Parathyroid adenoma (tissue), 2 donors: ENCODE measurements around the gene POU2F3.

Source experiments
- H2AFZ ChIP-seq: fragments of 300-600 bp; sonication (generic); one replicate; pipeline ENCODE4 v1.7.0; 2017; ENCODE audit warnings: antibody characterized with exemption, mild to moderate bottlenecking
- H3K27ac ChIP-seq: fragments of 300-600 bp; sonication (generic); one replicate; pipeline ENCODE4 v1.7.0; 2017
- H3K27me3 ChIP-seq: fragments of 300-600 bp; sonication (generic); one replicate; pipeline ENCODE4 v1.7.0; 2017; ENCODE audit warnings: low read length; ENCODE audit not compliant: control insufficient read depth, insufficient read depth
- H3K36me3 ChIP-seq: fragments of 300-600 bp; sonication (generic); one replicate; pipeline ENCODE4 v1.7.0; 2017; ENCODE audit warnings: low read length; ENCODE audit not compliant: control insufficient read depth, insufficient read depth
- H3K4me1 ChIP-seq: fragments of 300-600 bp; sonication (generic); one replicate; pipeline ENCODE4 v1.7.0; 2017; ENCODE audit warnings: control low read depth
- H3K4me2 ChIP-seq: fragments of 300-600 bp; sonication (generic); one replicate; pipeline ENCODE4 v1.7.0; 2017; ENCODE audit warnings: low read length
- H3K4me3 ChIP-seq: fragments of 300-600 bp; sonication (generic); one replicate; pipeline ENCODE4 v1.7.0; 2017; ENCODE audit warnings: low read depth, low read length
- H3K79me2 ChIP-seq: fragments of 300-600 bp; sonication (generic); one replicate; pipeline ENCODE4 v1.7.0; 2017; ENCODE audit warnings: control low read depth
- H3K9ac ChIP-seq: fragments of 300-600 bp; sonication (generic); one replicate; pipeline ENCODE4 v1.7.0; 2017; ENCODE audit warnings: mild to moderate bottlenecking
- H3K9me3 ChIP-seq: fragments of 300-600 bp; sonication (generic); one replicate; pipeline ENCODE4 v1.7.0; 2017; ENCODE audit warnings: low read length; ENCODE audit not compliant: control insufficient read depth
- TF ChIP-seq, protein P1 (sequence below): fragments of 300-600 bp; sonication (generic); IDR thresholded peaks from one replicate; pipeline ENCODE4 v1.7.0; 2017; ENCODE audit warnings: antibody characterized with exemption, mild to moderate bottlenecking
- donor health status: primary hyperparathyroidism.

The POU2F3 gene

DNA sequence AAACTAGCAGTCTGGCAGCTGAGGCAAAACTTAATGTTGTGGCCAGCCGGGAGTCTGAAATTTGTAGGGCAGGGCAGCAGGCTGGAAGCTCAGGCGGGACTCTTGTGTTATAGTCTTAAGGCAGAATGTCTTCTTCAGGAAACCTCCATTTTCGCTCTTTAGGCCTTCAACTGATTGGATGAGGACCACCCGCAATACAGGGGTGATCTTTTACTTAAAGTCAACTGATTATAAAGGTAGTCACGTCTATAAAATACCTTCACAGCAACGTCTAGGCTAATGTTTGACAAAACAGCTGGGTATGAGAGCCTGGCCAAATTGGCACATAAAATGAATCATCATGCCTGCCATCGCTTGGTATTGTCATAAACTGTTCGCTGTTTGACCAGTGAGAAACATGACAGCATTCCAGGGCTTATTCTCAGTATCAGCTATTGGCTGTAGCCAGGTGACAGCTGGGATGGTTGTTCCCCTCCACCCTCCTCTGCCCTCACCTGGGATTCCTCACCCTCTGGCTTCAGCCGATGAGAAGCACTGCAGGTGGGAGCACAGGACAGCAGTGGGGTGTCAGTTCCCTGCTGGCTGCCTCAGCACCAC is 6.6 kb upstream of the POU2F3 start:
- H3K4me1 ChIP-seq: peaks cover 14% of the 10 kb centered on the region

DNA sequence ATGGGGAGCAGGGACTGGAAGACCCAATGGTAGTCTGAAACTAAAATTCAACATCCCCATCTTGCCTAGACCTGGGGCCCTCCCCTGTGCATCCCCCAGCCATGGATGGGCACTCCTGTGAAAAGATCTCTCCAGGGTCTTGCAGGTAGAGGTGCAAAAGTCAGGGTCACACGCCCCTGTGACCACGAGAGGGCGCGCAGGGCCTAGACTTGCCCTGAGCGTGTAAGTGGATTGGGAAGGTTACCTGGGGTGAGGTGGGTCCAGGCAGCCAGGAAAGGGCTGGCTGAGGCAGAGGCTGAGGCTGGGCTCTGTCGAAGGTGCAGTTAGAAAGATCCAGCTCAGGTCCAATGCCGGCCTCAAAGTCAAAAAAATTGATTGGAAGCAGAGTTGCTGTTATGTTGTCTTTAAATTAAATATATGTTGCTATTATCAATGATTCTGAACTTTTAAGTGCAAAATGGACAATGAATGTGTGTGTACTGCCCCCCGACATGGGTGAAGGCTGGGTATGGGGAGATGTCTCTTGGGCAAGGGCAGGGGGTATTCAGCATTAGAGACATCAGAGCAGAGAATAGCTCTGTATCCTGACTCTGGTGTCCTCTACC is 4.8 kb upstream of the POU2F3 start:
- Histone ChIP-seq H3K79me2 (no peaks in the 10 kb centered on the region), H3K27ac (peak overlapping the region; percentile 11), H3K36me3 (no peaks in the 10 kb centered on the region), H3K4me2 (no peak overlapping the region), H3K9ac (no peak overlapping the region), H3K9me3 (no peaks in the 10 kb centered on the region), H3K4me3 (no peak overlapping the region), H2AFZ (no peak overlapping the region), H3K27me3 (no peaks in the 10 kb centered on the region), H3K4me1 (peaks cover 14% of the 10 kb centered on the region)
- TF ChIP-seq, protein P1, sequence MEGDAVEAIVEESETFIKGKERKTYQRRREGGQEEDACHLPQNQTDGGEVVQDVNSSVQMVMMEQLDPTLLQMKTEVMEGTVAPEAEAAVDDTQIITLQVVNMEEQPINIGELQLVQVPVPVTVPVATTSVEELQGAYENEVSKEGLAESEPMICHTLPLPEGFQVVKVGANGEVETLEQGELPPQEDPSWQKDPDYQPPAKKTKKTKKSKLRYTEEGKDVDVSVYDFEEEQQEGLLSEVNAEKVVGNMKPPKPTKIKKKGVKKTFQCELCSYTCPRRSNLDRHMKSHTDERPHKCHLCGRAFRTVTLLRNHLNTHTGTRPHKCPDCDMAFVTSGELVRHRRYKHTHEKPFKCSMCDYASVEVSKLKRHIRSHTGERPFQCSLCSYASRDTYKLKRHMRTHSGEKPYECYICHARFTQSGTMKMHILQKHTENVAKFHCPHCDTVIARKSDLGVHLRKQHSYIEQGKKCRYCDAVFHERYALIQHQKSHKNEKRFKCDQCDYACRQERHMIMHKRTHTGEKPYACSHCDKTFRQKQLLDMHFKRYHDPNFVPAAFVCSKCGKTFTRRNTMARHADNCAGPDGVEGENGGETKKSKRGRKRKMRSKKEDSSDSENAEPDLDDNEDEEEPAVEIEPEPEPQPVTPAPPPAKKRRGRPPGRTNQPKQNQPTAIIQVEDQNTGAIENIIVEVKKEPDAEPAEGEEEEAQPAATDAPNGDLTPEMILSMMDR: peak; percentile 77

More for the DNA sequence above, 6.6 kb upstream of the POU2F3 start:
- Histone ChIP-seq H2AFZ (no peak overlapping the region), H3K36me3 (no peaks in the 10 kb centered on the region), H3K27me3 (no peaks in the 10 kb centered on the region), H3K4me3 (no peak overlapping the region), H3K79me2 (no peaks in the 10 kb centered on the region), H3K27ac (no peak overlapping the region), H3K4me2 (no peak overlapping the region), H3K9ac (no peak overlapping the region), H3K9me3 (no peaks in the 10 kb centered on the region)
- TF ChIP-seq, protein P1: no peak

DNA sequence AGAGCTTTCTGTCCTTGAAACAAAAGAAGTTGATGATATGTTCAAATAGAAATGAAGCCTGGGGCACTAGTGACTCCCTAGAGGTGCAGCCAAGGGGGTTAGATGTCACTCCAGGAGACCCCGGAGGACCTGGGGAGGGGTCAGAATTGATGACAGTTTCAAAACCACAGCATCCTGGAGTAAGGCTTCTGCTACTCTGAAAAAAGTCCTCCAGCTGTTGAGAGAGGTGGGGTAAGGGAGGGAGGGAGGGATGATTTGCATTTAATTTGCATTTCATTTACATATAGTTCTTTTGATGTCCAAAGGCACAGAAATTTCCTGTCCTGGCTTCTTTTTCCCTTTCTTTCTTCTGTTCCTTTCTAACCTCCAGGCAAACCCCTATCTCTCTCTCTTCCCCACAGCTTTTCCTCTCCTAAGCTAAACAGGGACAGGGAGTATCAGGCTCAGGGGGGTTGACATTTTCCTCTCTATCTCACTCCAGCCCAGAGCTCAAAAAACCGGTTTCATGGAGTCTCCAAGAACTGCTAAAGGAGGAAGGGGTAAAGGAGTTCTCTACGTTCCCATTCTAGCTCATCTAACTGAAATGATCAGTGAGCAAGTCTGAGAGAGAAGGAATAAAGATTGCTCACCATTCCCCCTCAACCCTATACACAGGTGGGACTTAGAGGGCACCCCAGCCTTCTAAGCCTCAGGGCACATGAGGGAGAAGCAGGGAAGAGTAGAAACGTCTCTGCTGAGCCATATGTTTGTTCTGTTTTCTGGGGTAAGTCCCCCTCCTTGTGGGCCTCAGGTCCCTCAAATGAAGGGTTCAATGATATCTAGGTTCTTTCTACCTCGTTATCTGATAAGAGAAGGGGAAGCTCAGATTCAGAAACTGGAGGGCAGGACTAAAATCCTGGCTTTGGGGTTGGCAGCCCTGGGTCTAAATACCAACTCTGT is 3.5 kb upstream of the POU2F3 start:
- no peak overlapping the region for H3K4me3 ChIP-seq
- peak overlapping the region; percentile 33 for H2AFZ ChIP-seq
- no peak overlapping the region for H3K9ac ChIP-seq
- TF ChIP-seq, protein P1: no peak
- no peaks in the 10 kb centered on the region for H3K9me3 ChIP-seq
- peaks cover 14% of the 10 kb centered on the region for H3K4me1 ChIP-seq
- no peaks in the 10 kb centered on the region for H3K36me3 ChIP-seq
- H3K79me2 ChIP-seq: no peaks in the 10 kb centered on the region
- H3K27ac ChIP-seq: peak overlapping the region; percentile 72
- H3K27me3 ChIP-seq: no peaks in the 10 kb centered on the region
- H3K4me2 ChIP-seq: no peak overlapping the region

DNA sequence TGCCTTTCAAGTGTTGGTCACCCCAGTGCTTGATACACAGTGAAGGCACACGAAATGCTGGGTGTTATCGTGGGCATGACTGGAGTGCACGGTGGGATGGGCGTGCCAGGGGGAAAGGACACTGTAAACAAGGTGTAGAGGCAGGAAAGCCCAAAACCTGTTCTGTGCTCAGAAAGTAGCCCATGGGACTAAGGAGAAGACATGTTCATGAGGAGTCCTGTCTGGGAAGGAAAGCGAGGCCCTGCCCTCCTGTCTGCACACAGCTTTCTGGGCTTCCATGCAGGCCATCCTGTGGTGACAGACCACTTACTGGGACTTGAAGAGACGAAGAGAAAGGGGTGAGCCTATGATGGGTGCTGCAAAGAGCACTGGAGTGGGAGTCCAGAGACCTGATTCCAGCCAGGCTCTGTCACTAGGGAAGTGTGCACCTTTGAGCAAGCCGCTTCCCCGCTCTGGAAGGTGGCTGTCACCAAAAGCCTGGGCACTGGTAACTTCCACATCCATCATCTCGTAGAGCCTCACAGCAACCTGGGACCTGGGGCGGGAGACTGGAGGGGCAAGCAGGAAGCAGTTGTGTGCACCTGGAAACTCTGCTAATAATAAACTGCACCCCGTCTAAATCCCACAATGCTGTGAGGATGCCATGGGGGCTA is 846 bp upstream of the POU2F3 start:
- Histone ChIP-seq H3K4me1 (peaks cover 29% of the 10 kb centered on the region), H3K4me3 (no peak overlapping the region), H3K9me3 (no peaks in the 10 kb centered on the region), H3K36me3 (no peaks in the 10 kb centered on the region), H2AFZ (no peak overlapping the region), H3K27me3 (no peaks in the 10 kb centered on the region), H3K9ac (no peak overlapping the region), H3K27ac (no peak overlapping the region), H3K4me2 (no peak overlapping the region), H3K79me2 (peaks cover 10% of the 10 kb centered on the region)
- TF ChIP-seq, protein P1: no peak
